H1 (cell line): ENCODE data around the gene CST6. TPM values are rescaled to one million over a fixed set of nuclear protein-coding genes. Genes with fewer than 3 reads are reported as not detected.

Experiments
- CTCF ChIA-PET: fragments of 300-600 bp; sonication (Branson Sonifier 250); formaldehyde crosslinking; loops from one replicate; lab custom pipeline; 2021; ENCODE audit not compliant: partially characterized antibody; lab: Charles Lee
- POLR2A ChIA-PET: fragments of 300-600 bp; sonication (Branson Sonifier 250); formaldehyde crosslinking; loops from one replicate; lab custom pipeline; 2021; ENCODE audit warnings: inconsistent platforms; ENCODE audit not compliant: partially characterized antibody; lab: Charles Lee
- DNase-seq, 2 experiments: peaks; one replicate each; pipeline versions ENCODE4 v3.0.0 to v3.0.0-alpha.2; 2010 to 2022; ENCODE audit warnings: low spot score in 2 of 2, low read depth in 1 of 2, mixed read lengths in 1 of 2
- FAIRE-seq: peaks from 2 replicates; lab custom pipeline; 2011; peaks lifted over from hg19 to GRCh38; lab: Jason Lieb, UNC
- H2AFZ ChIP-seq: 2 replicates; pipeline ENCODE4 v1.8.1; 2012; ENCODE audit warnings: low read length, inconsistent platforms
- H2AK5ac ChIP-seq: 2 replicates; pipeline ENCODE4 v1.6.1; 2013; ENCODE audit warnings: low read depth, low read length
- H2BK120ac ChIP-seq: replicated peaks from 2 replicates; pipeline ENCODE3; 2013; ENCODE audit warnings: low read depth, low read length, inconsistent platforms
- H2BK12ac ChIP-seq: 2 replicates; pipeline ENCODE4 v1.6.1; 2013; ENCODE audit warnings: low read depth, low read length
- H2BK15ac ChIP-seq: 2 replicates; pipeline ENCODE4 v1.6.1; 2013; ENCODE audit warnings: low read length
- H2BK20ac ChIP-seq: 2 replicates; pipeline ENCODE4 v1.6.1; 2013; ENCODE audit warnings: low read length
- H2BK5ac ChIP-seq: 2 replicates; pipeline ENCODE4 v1.6.1; 2013; ENCODE audit warnings: low read depth, low read length
- H3K14ac ChIP-seq: 2 replicates; pipeline ENCODE4 v1.6.1; 2013; ENCODE audit warnings: inconsistent platforms; ENCODE audit not compliant: insufficient read length
- H3K18ac ChIP-seq: 2 replicates; pipeline ENCODE4 v1.6.1; 2013; ENCODE audit warnings: low read length; ENCODE audit errors: extremely low read depth
- H3K23ac ChIP-seq: 2 replicates; pipeline ENCODE4 v1.6.1; 2013; ENCODE audit warnings: inconsistent platforms; ENCODE audit not compliant: insufficient read length
- H3K23me2 ChIP-seq: 2 replicates; pipeline ENCODE4 v1.6.1; 2013; ENCODE audit warnings: low read depth, low read length
- H3K27ac ChIP-seq: 2 replicates; pipeline ENCODE4 v1.6.1; 2011; ENCODE audit warnings: low read depth, low read length, inconsistent platforms
- H3K27me3 ChIP-seq, 4 experiments: replicated peaks in 1 of 4; 1 replicate in 1 of 4; 2 replicates in 3 of 4; pipeline versions ENCODE4 v1.6.1 to v1.8.1; 2011 to 2013; ENCODE audit warnings: low read length in 3 of 4, mild to moderate bottlenecking in 3 of 4, inconsistent platforms in 2 of 4, mixed read lengths in 2 of 4, moderate library complexity in 1 of 4; ENCODE audit not compliant: control insufficient read depth in 3 of 4, insufficient read depth in 3 of 4; ENCODE audit errors: extremely low read depth in 1 of 4
- H3K36me3 ChIP-seq, 4 experiments: 2 replicates each; pipeline versions ENCODE4 v1.6.1 to v1.8.1; 2011 to 2013; ENCODE audit warnings: mild to moderate bottlenecking in 4 of 4, low read length in 3 of 4, moderate library complexity in 2 of 4, control low read depth in 1 of 4, inconsistent platforms in 1 of 4; ENCODE audit not compliant: insufficient read depth in 4 of 4, control insufficient read depth in 2 of 4
- H3K4ac ChIP-seq: replicated peaks from 2 replicates; pipeline ENCODE3; 2013; ENCODE audit warnings: low read length, low read depth, mixed read lengths, inconsistent platforms; ENCODE audit not compliant: insufficient read length
- H3K4me1 ChIP-seq, 4 experiments: replicated peaks in 1 of 4; 1 replicate in 1 of 4; 2 replicates in 3 of 4; pipeline versions ENCODE4 v1.6.1 to v1.8.1; 2011 to 2013; ENCODE audit warnings: low read length in 3 of 4, inconsistent platforms in 2 of 4, mixed read lengths in 1 of 4; ENCODE audit not compliant: insufficient read depth in 4 of 4, control insufficient read depth in 3 of 4
- H3K4me2 ChIP-seq, 2 experiments: 2 replicates each; pipeline versions ENCODE4 v1.6.1 to v1.8.1; 2011 to 2013; ENCODE audit warnings: low read depth in 2 of 2, low read length in 2 of 2, control low read depth in 1 of 2, inconsistent platforms in 1 of 2, mild to moderate bottlenecking in 1 of 2; ENCODE audit not compliant: insufficient read depth in 1 of 2
- H3K4me3 ChIP-seq, 4 experiments: fragments of 200-600, 300-600 bp in 1 of 4; sonication (generic), shearing (Covaris generic), sonication (Bioruptor Twin) in 1 of 4; 2 replicates each; pipeline versions ENCODE4 v1.5.1 to v1.8.1; 2011 to 2016; ENCODE audit warnings: low read length in 4 of 4, low read depth in 3 of 4, control low read depth in 2 of 4, inconsistent platforms in 2 of 4, mild to moderate bottlenecking in 2 of 4, mixed read lengths in 1 of 4, moderate library complexity in 1 of 4; ENCODE audit not compliant: insufficient read depth in 2 of 4; ENCODE audit errors: extremely low read depth in 1 of 4
- H3K56ac ChIP-seq: replicated peaks from 2 replicates; pipeline ENCODE3; 2013; ENCODE audit warnings: low read depth, mild to moderate bottlenecking, mixed read lengths, low read length, inconsistent platforms; ENCODE audit not compliant: insufficient read length
- H3K79me1 ChIP-seq: 2 replicates; pipeline ENCODE4 v1.6.1; 2013; ENCODE audit warnings: low read depth, low read length, control low read depth
- H3K79me2 ChIP-seq, 2 experiments: 2 replicates each; pipeline versions ENCODE4 v1.6.1 to v1.8.1; 2012 to 2013; ENCODE audit warnings: low read length in 2 of 2, mild to moderate bottlenecking in 2 of 2, inconsistent platforms in 1 of 2; ENCODE audit not compliant: insufficient read depth in 2 of 2, control insufficient read depth in 1 of 2
- H3K9ac ChIP-seq, 4 experiments: replicated peaks in 1 of 4; 1 replicate in 1 of 4; 2 replicates in 3 of 4; pipeline versions ENCODE4 v1.6.1 to v1.8.1; 2011 to 2013; ENCODE audit warnings: low read depth in 3 of 4, low read length in 3 of 4, control low read depth in 2 of 4, mild to moderate bottlenecking in 2 of 4, moderate library complexity in 2 of 4, inconsistent platforms in 1 of 4; ENCODE audit errors: extremely low read depth in 1 of 4
- H3K9me3 ChIP-seq, 2 experiments: 2 replicates each; pipeline versions ENCODE4 v1.6.1 to v1.8.1; 2012 to 2013; ENCODE audit warnings: mild to moderate bottlenecking in 2 of 2, moderate library complexity in 2 of 2, control low read depth in 1 of 2, inconsistent platforms in 1 of 2, low read depth in 1 of 2, low read length in 1 of 2, mixed read lengths in 1 of 2; ENCODE audit not compliant: insufficient read depth in 2 of 2
- H4K20me1 ChIP-seq, 2 experiments: replicated peaks in 1 of 2; 2 replicates each; pipeline versions ENCODE3 to v1.8.1; 2011 to 2013; ENCODE audit warnings: inconsistent platforms in 2 of 2, low read length in 2 of 2, mild to moderate bottlenecking in 1 of 2; ENCODE audit not compliant: insufficient read depth in 2 of 2, control insufficient read depth in 1 of 2
- H4K5ac ChIP-seq: 2 replicates; pipeline ENCODE4 v1.6.1; 2013; ENCODE audit warnings: low read length, low read depth, mixed read lengths, inconsistent platforms; ENCODE audit not compliant: insufficient read length
- H4K8ac ChIP-seq: 2 replicates; pipeline ENCODE4 v1.8.0; 2013; ENCODE audit warnings: mild to moderate bottlenecking, moderate library complexity, low read length, inconsistent platforms; ENCODE audit not compliant: insufficient read depth; ENCODE audit errors: extremely low read depth
- H4K91ac ChIP-seq: replicated peaks from 2 replicates; pipeline ENCODE3; 2013; ENCODE audit warnings: low read length, mixed read lengths, inconsistent platforms; ENCODE audit not compliant: insufficient read length
- ATF2 ChIP-seq: IDR thresholded peaks from 2 replicates; pipeline ENCODE4 v1.6.1; 2012; ENCODE audit warnings: low read length, inconsistent platforms
- E2F6 ChIP-seq: IDR thresholded peaks from 2 replicates; pipeline ENCODE4 v1.6.1; 2012; ENCODE audit warnings: inconsistent platforms
- FOSL1 ChIP-seq: IDR thresholded peaks from 2 replicates; pipeline ENCODE4 v1.6.1; 2011; ENCODE audit warnings: mild to moderate bottlenecking, low read depth, low read length, moderate library complexity; ENCODE audit not compliant: insufficient read depth
- GABPA ChIP-seq: IDR thresholded peaks from 2 replicates; pipeline ENCODE4 v1.6.1; 2011; ENCODE audit warnings: mild to moderate bottlenecking, low read length, moderate library complexity, borderline replicate concordance; ENCODE audit not compliant: insufficient read depth
- HDAC6 ChIP-seq: IDR thresholded peaks from one replicate; pipeline ENCODE4 v1.7.1; 2012; ENCODE audit warnings: low read depth, mild to moderate bottlenecking, inconsistent platforms, low read length, moderate library complexity
- JUND ChIP-seq: IDR thresholded peaks from 2 replicates; pipeline ENCODE4 v1.6.1; 2011; ENCODE audit warnings: mild to moderate bottlenecking, improper control_type of control experiment, low read length
- POU5F1 ChIP-seq: IDR thresholded peaks from 2 replicates; pipeline ENCODE4 v1.6.1; 2011; ENCODE audit warnings: low read depth, mild to moderate bottlenecking, low read length, moderate library complexity
- RBBP5 ChIP-seq: IDR thresholded peaks from 2 replicates; pipeline ENCODE4 v1.7.1; 2012; ENCODE audit warnings: low read depth, mild to moderate bottlenecking, inconsistent platforms, low read length, moderate library complexity, borderline replicate concordance
- SP1 ChIP-seq: IDR thresholded peaks from 2 replicates; pipeline ENCODE4 v1.6.1; 2011; ENCODE audit warnings: low read depth, low read length
- SP2 ChIP-seq: IDR thresholded peaks from 2 replicates; pipeline ENCODE4 v1.6.1; 2012; ENCODE audit warnings: mild to moderate bottlenecking, low read length, inconsistent platforms
- WGBS, 2 experiments: shearing (Covaris generic) in 1 of 2; methylation state at CpG; one replicate each; pipeline versions ENCODE4 v1.1.6 to v1.1.7; 2013 to 2015; ENCODE audit warnings: low lambda C conversion rate in 2 of 2, mixed read lengths in 2 of 2, inconsistent platforms in 1 of 2, low coverage in 1 of 2, missing lambda C conversion rate in 1 of 2; ENCODE audit not compliant: insufficient replicate concordance in 2 of 2, insufficient coverage in 1 of 2, insufficient read length in 1 of 2; ENCODE audit errors: extremely low coverage in 1 of 2, missing lambda C conversion rate in 1 of 2; 5-methylcytosine and 5-hydroxymethylcytosine counted together
- polyA plus RNA-seq, 7 experiments: library from polyadenylated mRNA; depleted of rRNA in 3 of 7; stranded (reverse) in 5 of 7; unstranded in 2 of 7; fragments of >200 nt in 5 of 7; fragments of 200-250 nt in 2 of 7; gene quantifications; 1 replicate in 5 of 7; 2 replicates in 1 of 7; 4 replicates in 1 of 7; pipeline versions ENCODE4 v1.2.1 to v1.2.3, GENCODE V29; 2011 to 2013; ENCODE audit warnings: missing spikeins in 2 of 7, mixed read lengths in 2 of 7
- total RNA-seq: library from RNA; stranded (reverse); fragmentation: NEBNext Ultra II Directional; extraction: Animal tissue kit (Norgen Biotek cat#: 25700); gene quantifications from 2 replicates; pipeline ENCODE4 v1.2.1, GENCODE V29; 2021
- TF ChIP-seq, protein P1 (sequence below): IDR thresholded peaks from 2 replicates; pipeline ENCODE4 v1.6.1; 2012; ENCODE audit warnings: inconsistent platforms

The CST6 gene
- total and polyA plus RNA-seq, 2 of the 8 experiments (the other 6 are each of a cell fraction or from before 2014, with no cell fraction given), result 1.6 to 7.6 TPM

DNA sequence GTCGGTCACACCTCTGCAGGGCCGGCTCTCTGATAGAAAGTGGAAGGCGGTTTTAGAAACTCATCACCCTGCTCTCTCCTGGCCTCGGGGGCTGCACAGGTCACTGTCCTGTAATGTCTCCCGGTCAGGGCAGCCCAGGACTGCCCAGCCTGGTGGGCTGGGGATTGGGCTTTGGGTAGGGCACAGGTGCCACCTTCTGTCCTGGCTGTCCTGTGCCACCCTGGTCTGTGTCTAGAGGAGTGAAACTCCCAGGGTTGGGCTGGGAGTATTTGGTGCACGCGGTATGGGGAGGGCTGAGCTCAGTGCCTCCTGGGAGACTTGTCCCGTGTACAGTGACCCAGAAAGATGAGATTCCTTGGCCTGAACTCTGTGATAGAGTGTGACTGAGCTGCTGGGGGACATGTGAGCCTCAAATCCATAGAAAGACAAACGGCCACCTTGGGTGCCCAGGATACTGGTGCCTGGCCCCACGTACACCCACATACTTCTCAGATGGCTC is 32.5 kb upstream of the CST6 start:
- Histone ChIP-seq H3K4me2 (no peak overlapping the region), H3K18ac (no peak overlapping the region), H3K4me3 (no peak overlapping the region), H2AK5ac (no peak overlapping the region), H3K9ac (no peak overlapping the region), H3K79me2 (no peaks in the 10 kb centered on the region), H4K5ac (no peak overlapping the region), H3K23ac (no peak overlapping the region), H2BK15ac (no peak overlapping the region), H4K91ac (no peak overlapping the region), H3K79me1 (no peaks in the 10 kb centered on the region), H3K9me3 (no peaks in the 10 kb centered on the region), H3K56ac (no peak overlapping the region), H4K8ac (no peak overlapping the region), H3K14ac (no peak overlapping the region), H4K20me1 (peaks cover 0 to 2% of the 10 kb centered on the region in 2 experiments), H3K4ac (no peak overlapping the region), H2AFZ (no peak overlapping the region), H3K4me1 (no peaks in the 10 kb centered on the region), H3K23me2 (no peaks in the 10 kb centered on the region), H2BK12ac (no peak overlapping the region), H3K27ac (no peak overlapping the region), H3K27me3 (no peaks in the 10 kb centered on the region), H2BK5ac (no peak overlapping the region), H3K36me3 (peaks cover 4 to 25% (median 21%) of the 10 kb centered on the region in 4 experiments; a peak in 7 of 8 replicates), H2BK120ac (no peak overlapping the region), H2BK20ac (no peak overlapping the region)
- WGBS, 2 experiments, result 89% methylated on average over 8 of the region's 10 CpGs; no CpG with 5 or more reads in 1 of the 2 experiments
- ChIA-PET CTCF (interaction anchor here (1.0 to 18.4 kb wide), 4 partner anchors 9 to 120 kb away, joined by 3 to 281 read pairs (median 4); partner anchors contain the start of genes CCDC85B and FIBP), POLR2A (interaction anchor here (0.6 to 2.0 kb wide), 8 partner anchors 10 to 105 kb away, joined by 3 to 7 read pairs (median 4); partner anchors contain the start of genes BANF1 and C11orf68)
- FAIRE-seq (no peak), DNase-seq (no peak)
- TF ChIP-seq FOSL1 (no peak), HDAC6 (no peak), SP1 (no peak), JUND (no peak), RBBP5 (no peak), SP2 (no peak), ATF2 (no peak), GABPA (no peak), E2F6 (no peak), POU5F1 (no peak)
- TF ChIP-seq, protein P1, sequence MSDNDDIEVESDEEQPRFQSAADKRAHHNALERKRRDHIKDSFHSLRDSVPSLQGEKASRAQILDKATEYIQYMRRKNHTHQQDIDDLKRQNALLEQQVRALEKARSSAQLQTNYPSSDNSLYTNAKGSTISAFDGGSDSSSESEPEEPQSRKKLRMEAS, result no peak
